ENCODE data around the gene TERT.

TERT gene

GRCh38 chr5:1215320-1216096, 79.4 kb downstream of the TERT start:
- no peak for DNase-seq

DNA sequence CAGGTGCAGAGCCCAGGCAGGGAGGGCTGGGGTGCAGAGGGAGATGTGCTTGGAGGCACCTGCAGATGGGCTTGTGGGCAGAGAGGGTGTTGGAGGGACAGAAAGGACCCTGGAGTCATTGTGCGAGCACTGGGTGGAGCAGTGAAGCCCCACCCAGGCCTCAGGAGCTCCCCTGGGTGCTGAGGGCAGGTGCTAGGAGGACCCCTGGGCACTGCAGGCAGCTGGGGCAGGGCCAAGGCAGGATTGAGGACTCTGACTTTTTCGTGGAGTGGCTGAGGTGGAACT, 80.0 kb downstream of the TERT start:
- no peak for DNase-seq

DNA sequence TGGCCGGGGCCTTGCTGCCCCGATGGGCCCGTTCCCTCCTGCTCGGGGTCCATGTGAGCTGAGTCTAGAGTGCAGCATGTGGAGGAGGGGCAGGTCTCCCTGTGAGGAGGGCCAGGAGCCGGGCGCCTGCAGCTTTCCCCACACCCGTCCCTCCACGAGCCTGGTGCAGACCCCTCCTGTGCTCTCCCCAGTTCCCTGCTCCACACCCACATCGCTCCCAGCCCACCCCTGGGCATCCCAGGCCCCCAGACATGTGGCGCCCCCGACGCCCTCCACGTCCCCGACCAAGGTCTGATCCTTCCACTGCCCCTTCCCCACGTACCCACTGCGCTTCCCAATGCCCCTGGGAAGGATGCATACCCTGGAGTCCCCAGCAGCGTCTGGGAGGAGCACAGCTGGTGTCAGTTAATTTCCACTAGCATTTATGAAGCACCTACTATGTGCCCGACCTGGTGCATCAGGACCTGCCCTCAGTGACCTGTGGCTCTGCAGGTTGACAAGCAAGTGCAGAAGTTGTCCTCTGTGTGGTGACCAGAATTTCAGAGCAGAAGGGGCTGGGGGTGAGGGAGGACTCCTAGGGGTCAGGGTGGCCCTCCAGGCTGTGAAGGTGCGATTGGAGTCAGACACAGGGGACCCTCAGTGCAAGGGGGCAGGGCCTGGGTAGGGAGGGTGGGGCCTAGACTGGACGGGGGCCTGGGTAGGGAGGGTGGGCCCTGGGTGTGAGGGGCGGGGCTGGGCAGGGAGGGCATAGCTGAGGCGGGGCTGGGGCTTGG, 80.5 kb downstream of the TERT start:
- DNase-seq, result no peak

DNA sequence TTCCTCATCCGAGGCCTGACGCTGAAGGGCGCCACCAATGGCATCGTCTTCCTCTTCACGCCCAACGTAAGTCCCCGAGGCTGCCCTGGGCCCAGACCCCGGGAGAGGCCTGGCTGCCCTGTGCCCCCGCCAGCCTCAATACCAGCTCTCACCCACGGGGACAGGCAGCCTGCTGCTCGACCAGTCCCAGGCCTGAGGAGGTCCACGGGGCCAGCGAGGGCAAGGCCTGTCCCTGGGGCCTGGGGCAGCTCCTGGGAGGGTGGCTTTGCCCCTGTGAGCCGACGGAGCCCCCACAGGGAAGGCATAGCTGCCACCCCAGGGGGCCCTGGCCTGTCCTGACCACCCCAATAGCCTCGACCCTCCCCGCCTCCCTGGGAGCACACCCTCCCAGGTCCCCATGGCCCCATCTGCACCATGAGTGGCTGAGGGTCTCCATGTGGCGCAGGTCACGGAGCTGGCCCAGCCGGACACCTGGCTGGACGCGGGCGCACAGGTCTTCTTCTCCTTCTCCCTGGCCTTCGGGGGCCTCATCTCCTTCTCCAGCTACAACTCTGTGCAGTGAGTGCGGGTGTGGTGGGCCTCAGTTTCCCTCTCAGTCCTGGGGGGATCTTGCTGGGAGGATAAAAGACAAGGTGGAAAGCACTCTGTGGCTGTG, 81.2 kb downstream of the TERT start:
- no peak for DNase-seq

GRCh38 chr5:1212881-1213280, 82.0 kb downstream of the TERT start:
- no peak for DNase-seq

- DNase-seq, result no peak
Measured at GRCh38 chr5:1212271-1212670, 82.6 kb downstream of the TERT start.

- no peak for DNase-seq
Measured at GRCh38 chr5:1211701-1212100, 83.2 kb downstream of the TERT start.

DNA sequence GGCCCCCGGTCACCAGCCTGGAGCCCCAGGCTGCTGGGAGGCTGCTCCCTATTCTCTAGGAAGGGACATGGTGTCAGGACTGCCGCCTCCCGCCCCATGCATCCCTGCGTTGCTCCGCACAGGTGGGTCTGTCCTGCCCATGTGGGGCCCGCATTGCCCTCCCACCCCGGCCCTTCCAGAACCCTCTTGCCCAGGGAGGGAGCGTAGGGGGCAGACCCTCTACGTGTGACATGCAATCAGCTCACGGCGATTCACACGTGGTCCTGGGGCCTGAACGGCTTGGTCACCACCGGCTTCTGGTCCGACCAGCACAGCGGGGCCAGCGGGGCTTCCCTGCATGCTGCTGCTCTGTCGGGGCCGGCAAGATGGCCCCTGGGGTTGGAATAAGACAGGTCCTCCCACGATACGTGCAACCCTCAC, 84.0 kb downstream of the TERT start:
- no peak for DNase-seq

DNA sequence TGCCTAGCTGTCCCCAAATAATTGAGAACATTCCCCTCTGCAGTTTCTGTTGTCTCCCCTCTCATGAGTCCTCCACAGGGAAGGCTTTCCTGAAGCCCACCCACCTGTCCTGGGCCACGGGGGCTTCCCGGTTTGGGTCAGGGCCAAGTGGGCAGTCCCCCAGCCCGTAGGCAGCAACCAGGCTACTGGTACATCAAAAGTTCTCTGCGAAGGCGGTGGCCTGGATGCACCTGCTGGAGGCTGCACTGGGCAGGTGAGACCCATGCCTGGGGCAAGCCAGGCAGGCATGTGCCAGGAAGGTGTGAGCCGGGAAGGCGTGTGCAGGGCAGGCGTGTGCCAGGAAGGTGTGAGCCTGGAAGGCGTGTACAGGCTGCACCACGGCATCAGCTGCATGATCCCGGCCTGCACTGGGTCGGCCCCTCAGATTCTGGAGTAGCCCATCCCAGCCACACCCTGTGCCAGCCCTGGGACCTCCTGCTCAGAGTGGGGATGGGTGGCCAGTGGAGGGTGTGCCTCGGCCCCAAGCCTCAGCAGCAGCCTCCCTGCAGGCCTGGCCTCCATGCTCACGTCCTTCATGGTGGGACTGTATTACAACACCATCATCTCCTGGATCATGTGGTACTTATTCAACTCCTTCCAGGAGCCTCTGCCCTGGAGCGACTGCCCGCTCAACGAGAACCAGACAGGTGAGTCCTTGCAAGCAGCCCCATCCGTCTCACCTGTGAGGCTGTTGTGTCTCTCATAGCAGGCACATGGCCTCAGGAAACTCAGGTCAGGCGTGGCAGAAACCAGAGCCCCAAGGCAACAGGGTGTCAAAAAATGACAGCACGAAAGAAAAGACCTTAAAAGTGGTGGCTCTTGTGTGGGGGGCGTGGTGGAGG, 84.7 kb downstream of the TERT start:
- no peak for DNase-seq

- DNase-seq, result no peak
Measured at GRCh38 chr5:1209489-1209852, 85.4 kb downstream of the TERT start.

- DNase-seq, result no peak
Measured at GRCh38 chr5:1208743-1209488, 86.0 kb downstream of the TERT start.

GRCh38 chr5:1208221-1208742, 86.6 kb downstream of the TERT start:
- no peak for DNase-seq

DNA sequence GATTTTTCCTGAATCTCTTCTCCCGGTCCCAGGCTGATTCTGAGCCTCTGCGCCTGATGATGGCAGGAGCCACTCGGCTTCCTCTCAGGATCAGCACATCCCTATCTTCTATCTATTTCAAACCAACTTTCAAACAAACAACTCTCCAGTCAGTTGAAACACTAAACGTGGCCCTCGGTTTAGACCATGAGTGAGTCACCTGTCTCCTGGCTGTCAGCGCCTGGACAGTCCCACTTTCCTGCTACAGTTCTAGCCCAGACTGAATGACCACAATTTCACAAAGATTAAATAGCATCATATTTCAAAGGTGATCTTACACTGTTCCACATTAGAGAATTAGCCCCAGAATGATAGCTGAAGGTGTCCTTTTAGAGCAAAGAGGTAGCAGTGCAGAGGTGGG, 87.3 kb downstream of the TERT start:
- DNase-seq, result no peak

DNA sequence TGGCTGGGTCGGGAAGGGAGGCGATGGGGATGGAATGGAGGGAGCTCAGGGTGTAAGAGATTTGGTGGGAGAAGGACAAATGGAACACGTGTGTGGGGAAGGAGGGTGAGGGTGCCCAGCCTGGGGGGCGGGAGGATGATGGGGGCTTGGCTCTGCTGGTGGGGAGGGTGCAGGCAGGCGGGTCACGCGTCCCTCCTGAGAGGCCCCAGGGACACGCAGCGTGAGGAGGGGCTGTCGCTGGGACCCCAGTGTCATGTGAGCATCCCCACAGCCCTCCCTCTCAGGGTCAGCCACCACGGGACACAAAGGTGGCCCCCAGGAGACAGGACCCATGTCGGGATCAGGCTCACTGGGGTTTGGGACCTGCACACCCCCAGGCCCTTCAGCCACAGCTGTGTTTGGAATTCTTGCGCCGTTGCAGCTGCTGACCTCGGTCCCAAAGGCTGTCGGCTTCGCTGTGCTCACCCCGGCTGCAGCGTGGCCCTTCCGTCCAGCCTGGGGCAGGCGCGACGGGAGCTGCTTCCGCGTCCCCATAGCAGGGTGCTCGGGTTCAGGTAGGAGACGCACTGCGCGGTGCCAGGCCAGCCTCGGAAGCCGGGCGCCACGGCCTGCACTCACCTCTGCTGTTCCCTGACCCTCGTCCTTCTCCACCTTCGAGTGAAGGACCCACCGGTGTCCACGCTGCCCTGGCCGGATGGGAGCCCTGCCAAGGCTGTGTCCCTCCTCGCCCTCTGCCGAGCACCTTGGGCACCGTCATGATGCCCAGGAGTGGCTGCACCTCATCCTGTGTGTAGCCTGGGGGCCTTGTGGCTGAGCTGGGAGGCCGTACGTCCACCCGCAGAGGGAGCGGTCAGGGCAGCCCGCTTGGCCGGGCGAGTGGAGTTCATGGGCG, 88.1 kb downstream of the TERT start:
- no peak for DNase-seq

GRCh38 chr5:1205255-1206180, 89.3 kb downstream of the TERT start:
- DNase-seq, result no peak

DNA sequence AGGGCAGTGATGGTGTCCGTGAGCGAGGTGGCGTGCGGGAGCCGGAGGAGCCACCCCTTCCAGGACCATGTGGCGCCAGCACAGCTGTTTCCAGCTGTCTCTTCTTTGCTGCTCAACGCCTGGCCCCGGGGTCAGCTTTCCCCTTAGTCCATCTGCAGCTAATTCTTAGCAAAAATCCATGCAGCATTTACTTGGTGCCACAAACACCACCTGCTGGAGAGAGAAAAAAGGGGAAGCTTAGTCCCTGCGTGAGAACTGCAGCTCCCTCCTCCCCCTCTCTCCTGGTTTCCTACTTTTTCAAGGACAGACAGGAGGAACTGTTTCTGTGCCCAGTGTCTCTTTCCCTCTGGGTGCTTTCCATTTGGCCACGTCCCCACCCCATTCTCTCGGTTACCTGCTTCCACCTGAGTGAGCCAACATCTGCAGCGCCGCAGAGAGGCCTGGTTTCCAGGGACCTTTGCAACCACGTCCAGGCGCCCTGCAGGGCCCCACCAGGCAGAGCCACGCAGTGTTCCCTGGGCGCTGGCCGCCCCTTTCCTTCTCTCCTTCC, 90.1 kb downstream of the TERT start:
- no peak for DNase-seq

- DNase-seq, result no peak
Measured at GRCh38 chr5:1203968-1204692, 90.7 kb downstream of the TERT start.

DNA sequence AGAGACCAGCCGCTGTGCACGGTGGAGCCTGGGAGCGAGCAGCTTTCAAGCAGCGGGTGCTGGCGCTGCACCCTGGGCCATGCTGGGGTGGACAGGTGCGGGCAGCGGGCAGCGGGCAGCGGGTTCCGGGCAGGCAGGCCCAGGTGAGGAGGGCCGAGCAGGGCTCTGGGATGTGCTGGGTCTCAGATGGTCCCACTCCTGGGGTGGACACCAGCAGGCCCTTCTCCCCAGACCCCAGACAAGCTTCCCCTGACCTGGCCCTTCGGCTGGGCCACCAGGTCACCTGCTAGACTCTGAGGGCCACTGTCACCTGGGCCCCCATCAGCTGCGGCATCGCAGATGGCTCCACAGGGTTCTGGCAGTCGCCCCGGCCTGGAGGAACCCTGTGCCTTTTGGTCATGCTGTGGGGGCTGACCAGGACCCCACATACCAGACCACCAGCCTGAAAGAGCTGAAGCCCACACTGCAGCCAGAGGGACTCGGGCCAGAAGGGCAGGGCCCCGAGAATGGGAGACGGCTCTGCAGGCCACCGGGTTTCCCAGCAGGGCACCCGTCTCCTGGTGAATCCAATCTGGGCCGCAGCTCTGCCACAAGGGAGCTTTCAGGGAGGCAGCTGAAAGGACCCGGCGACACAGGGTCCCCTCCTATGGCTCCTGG, 91.4 kb downstream of the TERT start:
- no peak for DNase-seq

Data from CD4-positive, alpha-beta T cell treated with Interleukin-17A for 4 hours (primary cell).